Endothelial cell of umbilical vein (primary cell): ENCODE measurements around the gene C1QA. TPM values are rescaled to one million over a fixed set of nuclear protein-coding genes. Genes with fewer than 3 reads are reported as not detected.

Source experiments
- BruUV-seq: library from RNA; stranded (reverse); fragments of 400-500 nt; replicated peaks from 2 replicates; lab custom pipeline; 2021; lab: Mats Ljungman, UMichigan
- CTCF ChIA-PET: fragments of 300-600, 350-600 bp; sonication (Branson Sonifier 250); formaldehyde crosslinking; loops from one replicate; lab custom pipeline; 2021; ENCODE audit warnings: antibody characterized with exemption, inconsistent platforms; lab: Charles Lee
- POLR2A ChIA-PET: fragments of 300-600, 350-600 bp; sonication (Branson Sonifier 250); formaldehyde crosslinking; loops from one replicate; lab custom pipeline; 2021; ENCODE audit warnings: antibody characterized with exemption, inconsistent platforms; lab: Charles Lee
- DNase-seq: peaks from one replicate; pipeline ENCODE4 v3.0.0-alpha.2; 2011; ENCODE audit warnings: low read depth, low spot score
- FAIRE-seq: peaks from 2 replicates; lab custom pipeline; 2011; peaks lifted over from hg19 to GRCh38; lab: Jason Lieb, UNC
- H2AFZ ChIP-seq: 2 replicates; pipeline ENCODE4 v1.6.0; 2012; ENCODE audit warnings: low read depth, low read length, control low read depth, inconsistent platforms
- H3K27ac ChIP-seq: 2 replicates; pipeline ENCODE4 v1.5.1; 2011; ENCODE audit warnings: low read depth, mild to moderate bottlenecking, control low read depth, low read length, moderate library complexity; ENCODE audit not compliant: insufficient read depth
- H3K27me3 ChIP-seq, 2 experiments: 2 replicates each; pipeline versions ENCODE4 v1.6.0 to v1.6.1; 2011; ENCODE audit warnings: low read length in 2 of 2, mixed read lengths in 1 of 2; ENCODE audit not compliant: control insufficient read depth in 2 of 2, insufficient read depth in 2 of 2
- H3K36me3 ChIP-seq, 2 experiments: 2 replicates in 1 of 2; 3 replicates in 1 of 2; pipeline ENCODE4 v1.5.1; 2011; ENCODE audit warnings: low read length in 2 of 2, mild to moderate bottlenecking in 1 of 2, moderate library complexity in 1 of 2; ENCODE audit not compliant: control insufficient read depth in 2 of 2, insufficient read depth in 2 of 2; ENCODE audit errors: extremely low read depth in 1 of 2
- H3K4me1 ChIP-seq: 3 replicates; pipeline ENCODE4 v1.5.1; 2011; ENCODE audit warnings: mild to moderate bottlenecking, low read length; ENCODE audit not compliant: control insufficient read depth, insufficient read depth; ENCODE audit errors: extremely low read depth
- H3K4me2 ChIP-seq: 2 replicates; pipeline ENCODE4 v1.6.1; 2011; ENCODE audit warnings: low read length, control low read depth, mixed read lengths; ENCODE audit not compliant: insufficient read depth
- H3K4me3 ChIP-seq, 3 experiments: fragments of 200-600 bp in 1 of 3; sonication (generic), shearing (Covaris generic) in 1 of 3; replicated peaks in 1 of 3; 2 replicates each; pipeline ENCODE4 v1.5.1; 2011 to 2016; ENCODE audit warnings: control low read depth in 3 of 3, low read length in 3 of 3, mild to moderate bottlenecking in 2 of 3, inconsistent platforms in 1 of 3, low read depth in 1 of 3, moderate library complexity in 1 of 3; ENCODE audit not compliant: insufficient read depth in 1 of 3
- H3K79me2 ChIP-seq: 2 replicates; pipeline ENCODE4 v1.6.0; 2012; ENCODE audit warnings: low read length, inconsistent platforms; ENCODE audit not compliant: control insufficient read depth, insufficient read depth
- H3K9ac ChIP-seq: replicated peaks from 2 replicates; pipeline ENCODE3; 2011; ENCODE audit warnings: low read length, control low read depth; ENCODE audit not compliant: insufficient read depth; ENCODE audit errors: extremely low read depth
- H3K9me1 ChIP-seq: replicated peaks from 3 replicates; pipeline ENCODE4 v1.6.0; 2011; ENCODE audit warnings: mild to moderate bottlenecking, low read length; ENCODE audit not compliant: control insufficient read depth, insufficient read depth; ENCODE audit errors: extremely low read depth
- H3K9me3 ChIP-seq: replicated peaks from 2 replicates; pipeline ENCODE4 v1.5.1; 2012; ENCODE audit warnings: low read length, inconsistent platforms; ENCODE audit not compliant: control insufficient read depth, insufficient read depth
- H4K20me1 ChIP-seq: replicated peaks from 2 replicates; pipeline ENCODE3; 2011; ENCODE audit warnings: mild to moderate bottlenecking, low read length; ENCODE audit not compliant: control insufficient read depth, insufficient read depth; ENCODE audit errors: extremely low read depth
- EZH2 ChIP-seq: IDR thresholded peaks from 2 replicates; pipeline ENCODE4 v1.6.1; 2012; ENCODE audit warnings: borderline replicate concordance, low read depth, mild to moderate bottlenecking, moderate library complexity, low read length, inconsistent platforms; ENCODE audit not compliant: severe bottlenecking
- FOS ChIP-seq: IDR thresholded peaks from 2 replicates; pipeline ENCODE4 v1.6.1; 2011; ENCODE audit warnings: mild to moderate bottlenecking, low read length, moderate library complexity, borderline replicate concordance; ENCODE audit not compliant: insufficient read depth
- GATA2 ChIP-seq: IDR thresholded peaks from 2 replicates; pipeline ENCODE4 v1.7.0; 2011; ENCODE audit warnings: low read depth, mild to moderate bottlenecking, moderate library complexity, mixed read lengths, low read length; ENCODE audit not compliant: insufficient read length, insufficient read depth
- JUN ChIP-seq: IDR thresholded peaks from 2 replicates; pipeline ENCODE4 v1.6.1; 2011; ENCODE audit warnings: borderline replicate concordance, low read depth; ENCODE audit not compliant: insufficient read length, insufficient read depth
- MYC ChIP-seq: IDR thresholded peaks from one replicate; pipeline ENCODE4 v1.6.1; 2011; ENCODE audit warnings: mild to moderate bottlenecking, low read depth, low read length
- POLR2A ChIP-seq: IDR thresholded peaks from 2 replicates; pipeline ENCODE4 v1.6.1; 2012; ENCODE audit warnings: low read depth, mild to moderate bottlenecking, control low read depth, low read length
- POLR2AphosphoS5 ChIP-seq: IDR thresholded peaks from 2 replicates; pipeline ENCODE4 v1.6.1; 2012; ENCODE audit warnings: low read depth, mild to moderate bottlenecking, control low read depth, low read length, moderate library complexity; ENCODE audit not compliant: insufficient read depth
- dilution Hi-C: fragments of 300-500 bp; cut with MboI; formaldehyde crosslinking; loops from one replicate; pipeline ENCODE4 v1.15.0; 2019; ENCODE audit warnings: low sequenced_read_pairs; ENCODE audit not compliant: extremely low pct_ligation_motif_present
- intact Hi-C: fragments of 100-400 bp; cut with micrococcal nuclease; formaldehyde crosslinking; loops from one replicate; pipeline ENCODE4 v1.10.0; 2022
- polyA plus RNA-seq, 4 experiments: library from polyadenylated mRNA; depleted of rRNA in 3 of 4; stranded (reverse) in 3 of 4; unstranded in 1 of 4; fragments of >200 nt; gene quantifications; 2 replicates each; pipeline versions ENCODE4 v1.2.1 to v1.2.3, GENCODE V29; 2011 to 2012; ENCODE audit warnings: missing spikeins in 1 of 4
- total RNA-seq: library from RNA; stranded (reverse); gene quantifications from 2 replicates; pipeline ENCODE4 v1.2.3, GENCODE V29; 2021
- TF ChIP-seq, protein P1 (sequence below): IDR thresholded peaks from 2 replicates; pipeline ENCODE4 v1.6.1; 2011; ENCODE audit not compliant: insufficient read depth, insufficient read length
- TF ChIP-seq, protein P2 (sequence below), 2 donors: IDR thresholded peaks; 1 replicate in 1 of 2; 2 replicates in 1 of 2; pipeline ENCODE4 v1.5.1; 2011; ENCODE audit warnings: low read length in 2 of 2, mild to moderate bottlenecking in 2 of 2, moderate library complexity in 2 of 2, control low read depth in 1 of 2, inconsistent platforms in 1 of 2, low read depth in 1 of 2; ENCODE audit not compliant: insufficient read depth in 1 of 2; ENCODE audit errors: extremely low read depth in 1 of 2

The C1QA gene
- total and polyA plus RNA-seq, 2 donors (not counting 3 experiments of a cell fraction or from before 2014, with no cell fraction given) = not detected

DNA sequence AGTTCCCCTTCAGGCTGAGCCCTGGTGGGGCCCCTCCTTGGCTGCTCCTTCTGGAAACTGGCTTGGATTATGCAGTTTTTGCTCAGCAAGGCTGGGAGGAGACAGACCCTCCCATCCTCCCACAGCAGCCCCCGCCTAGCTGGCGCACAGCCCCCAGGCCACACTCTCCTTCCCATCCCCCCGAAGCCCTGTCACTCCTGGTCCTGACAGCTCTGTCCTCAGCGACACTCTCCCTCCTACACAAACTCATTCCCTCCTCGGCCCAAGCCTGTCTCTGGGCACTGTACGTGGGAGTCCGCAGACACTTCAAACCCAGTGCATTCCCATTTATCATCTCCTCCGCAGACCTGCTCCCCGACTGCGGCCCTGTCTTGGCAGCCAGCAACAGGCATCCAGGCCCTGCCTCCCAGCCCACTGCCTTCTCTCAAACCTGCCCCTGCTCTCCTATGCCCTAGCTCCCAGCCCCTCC lies 49.2 kb downstream of the C1QA start:
- intact Hi-C loops = no loop called here
- Histone ChIP-seq H3K27ac (no peak overlapping the region), H3K4me2 (no peak overlapping the region), H3K79me2 (no peaks in the 10 kb centered on the region), H3K27me3 (peaks cover 3 to 4% of the 10 kb centered on the region in 2 experiments), H3K4me1 (peaks cover 6% of the 10 kb centered on the region), H3K9ac (no peak overlapping the region), H3K9me3 (no peaks in the 10 kb centered on the region), H2AFZ (no peak overlapping the region), H3K4me3 (no peak overlapping the region), H4K20me1 (no peaks in the 10 kb centered on the region), H3K36me3 (no peaks in the 10 kb centered on the region), H3K9me1 (no peaks in the 10 kb centered on the region)
- ChIA-PET CTCF (interaction anchor here (0.6 kb wide), 1 partner anchor 19 kb away, joined by 3 read pairs; no protein-coding TSS in a partner anchor), POLR2A (no interaction called here)
- dilution Hi-C loops = no loop called here
- FAIRE-seq = no peak
- DNase-seq = no peak
- BruUV-seq = no TSS peak
- no peak for TF ChIP-seq FOS
- no peak for TF ChIP-seq EZH2
- TF ChIP-seq MYC = no peak
- no peak for TF ChIP-seq GATA2
- no peak for TF ChIP-seq JUN
- TF ChIP-seq POLR2AphosphoS5 = no peak
- TF ChIP-seq, protein P1, sequence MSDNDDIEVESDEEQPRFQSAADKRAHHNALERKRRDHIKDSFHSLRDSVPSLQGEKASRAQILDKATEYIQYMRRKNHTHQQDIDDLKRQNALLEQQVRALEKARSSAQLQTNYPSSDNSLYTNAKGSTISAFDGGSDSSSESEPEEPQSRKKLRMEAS = no peak
- TF ChIP-seq, protein P2, sequence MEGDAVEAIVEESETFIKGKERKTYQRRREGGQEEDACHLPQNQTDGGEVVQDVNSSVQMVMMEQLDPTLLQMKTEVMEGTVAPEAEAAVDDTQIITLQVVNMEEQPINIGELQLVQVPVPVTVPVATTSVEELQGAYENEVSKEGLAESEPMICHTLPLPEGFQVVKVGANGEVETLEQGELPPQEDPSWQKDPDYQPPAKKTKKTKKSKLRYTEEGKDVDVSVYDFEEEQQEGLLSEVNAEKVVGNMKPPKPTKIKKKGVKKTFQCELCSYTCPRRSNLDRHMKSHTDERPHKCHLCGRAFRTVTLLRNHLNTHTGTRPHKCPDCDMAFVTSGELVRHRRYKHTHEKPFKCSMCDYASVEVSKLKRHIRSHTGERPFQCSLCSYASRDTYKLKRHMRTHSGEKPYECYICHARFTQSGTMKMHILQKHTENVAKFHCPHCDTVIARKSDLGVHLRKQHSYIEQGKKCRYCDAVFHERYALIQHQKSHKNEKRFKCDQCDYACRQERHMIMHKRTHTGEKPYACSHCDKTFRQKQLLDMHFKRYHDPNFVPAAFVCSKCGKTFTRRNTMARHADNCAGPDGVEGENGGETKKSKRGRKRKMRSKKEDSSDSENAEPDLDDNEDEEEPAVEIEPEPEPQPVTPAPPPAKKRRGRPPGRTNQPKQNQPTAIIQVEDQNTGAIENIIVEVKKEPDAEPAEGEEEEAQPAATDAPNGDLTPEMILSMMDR (IDR thresholded peaks at IDR 0.05; ENCODE audit: extremely low read depth in 1 of 2, insufficient read depth in 1 of 2, low read depth in 1 of 2, low read length in 2 of 2) = no peak
- no peak for TF ChIP-seq POLR2A
